Measurements from ENCODE around the gene ST6GALNAC3.

DNA sequence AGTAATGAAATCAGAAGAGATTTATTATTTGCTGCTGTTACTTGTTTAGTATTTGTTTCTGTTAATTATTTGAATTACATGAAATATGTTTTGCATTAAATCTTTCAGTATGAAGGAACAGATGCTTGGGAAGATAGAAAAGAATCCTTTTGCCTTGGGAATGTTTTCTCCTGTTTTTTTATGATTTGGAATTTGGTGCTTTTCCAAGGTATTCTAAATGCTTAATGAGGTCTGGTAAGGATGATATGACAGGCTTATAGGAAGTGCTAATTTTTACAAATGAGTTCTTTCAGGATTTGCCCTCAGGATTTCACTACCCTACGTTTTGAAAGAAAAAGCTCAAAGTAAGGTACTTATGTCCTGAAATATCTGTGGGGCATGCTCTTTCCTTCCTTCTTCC, 25.6 kb upstream of the ST6GALNAC3 start:
- TF ChIP-seq POLR2A (IDR thresholded peaks at IDR 0.05; ENCODE audit: borderline replicate concordance, extremely low read depth, insufficient read depth, insufficient read length) (no peak), CEBPB (IDR thresholded peaks at IDR 0.05; ENCODE audit: low read depth) (no peak), EZH2 (IDR thresholded peaks at IDR 0.05) (no peak), POLR2AphosphoS5 (IDR thresholded peaks at IDR 0.05; ENCODE audit: low read depth, low read length) (no peak)
- TF ChIP-seq, protein P1, sequence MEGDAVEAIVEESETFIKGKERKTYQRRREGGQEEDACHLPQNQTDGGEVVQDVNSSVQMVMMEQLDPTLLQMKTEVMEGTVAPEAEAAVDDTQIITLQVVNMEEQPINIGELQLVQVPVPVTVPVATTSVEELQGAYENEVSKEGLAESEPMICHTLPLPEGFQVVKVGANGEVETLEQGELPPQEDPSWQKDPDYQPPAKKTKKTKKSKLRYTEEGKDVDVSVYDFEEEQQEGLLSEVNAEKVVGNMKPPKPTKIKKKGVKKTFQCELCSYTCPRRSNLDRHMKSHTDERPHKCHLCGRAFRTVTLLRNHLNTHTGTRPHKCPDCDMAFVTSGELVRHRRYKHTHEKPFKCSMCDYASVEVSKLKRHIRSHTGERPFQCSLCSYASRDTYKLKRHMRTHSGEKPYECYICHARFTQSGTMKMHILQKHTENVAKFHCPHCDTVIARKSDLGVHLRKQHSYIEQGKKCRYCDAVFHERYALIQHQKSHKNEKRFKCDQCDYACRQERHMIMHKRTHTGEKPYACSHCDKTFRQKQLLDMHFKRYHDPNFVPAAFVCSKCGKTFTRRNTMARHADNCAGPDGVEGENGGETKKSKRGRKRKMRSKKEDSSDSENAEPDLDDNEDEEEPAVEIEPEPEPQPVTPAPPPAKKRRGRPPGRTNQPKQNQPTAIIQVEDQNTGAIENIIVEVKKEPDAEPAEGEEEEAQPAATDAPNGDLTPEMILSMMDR (IDR thresholded peaks at IDR 0.05 in 2 of 3, conservative IDR thresholded peaks at IDR 0.05 in 1 of 3; ENCODE audit: borderline replicate concordance in 1 of 3, insufficient read depth in 1 of 3, low read depth in 2 of 3, low read length in 2 of 3), result no peak
- TF ChIP-seq, protein P2, sequence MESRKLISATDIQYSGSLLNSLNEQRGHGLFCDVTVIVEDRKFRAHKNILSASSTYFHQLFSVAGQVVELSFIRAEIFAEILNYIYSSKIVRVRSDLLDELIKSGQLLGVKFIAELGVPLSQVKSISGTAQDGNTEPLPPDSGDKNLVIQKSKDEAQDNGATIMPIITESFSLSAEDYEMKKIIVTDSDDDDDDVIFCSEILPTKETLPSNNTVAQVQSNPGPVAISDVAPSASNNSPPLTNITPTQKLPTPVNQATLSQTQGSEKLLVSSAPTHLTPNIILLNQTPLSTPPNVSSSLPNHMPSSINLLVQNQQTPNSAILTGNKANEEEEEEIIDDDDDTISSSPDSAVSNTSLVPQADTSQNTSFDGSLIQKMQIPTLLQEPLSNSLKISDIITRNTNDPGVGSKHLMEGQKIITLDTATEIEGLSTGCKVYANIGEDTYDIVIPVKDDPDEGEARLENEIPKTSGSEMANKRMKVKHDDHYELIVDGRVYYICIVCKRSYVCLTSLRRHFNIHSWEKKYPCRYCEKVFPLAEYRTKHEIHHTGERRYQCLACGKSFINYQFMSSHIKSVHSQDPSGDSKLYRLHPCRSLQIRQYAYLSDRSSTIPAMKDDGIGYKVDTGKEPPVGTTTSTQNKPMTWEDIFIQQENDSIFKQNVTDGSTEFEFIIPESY (IDR thresholded peaks at IDR 0.05; ENCODE audit: extremely low read depth, insufficient replicate concordance, low read length), result no peak
- TF ChIP-seq, protein P3, sequence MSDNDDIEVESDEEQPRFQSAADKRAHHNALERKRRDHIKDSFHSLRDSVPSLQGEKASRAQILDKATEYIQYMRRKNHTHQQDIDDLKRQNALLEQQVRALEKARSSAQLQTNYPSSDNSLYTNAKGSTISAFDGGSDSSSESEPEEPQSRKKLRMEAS (IDR thresholded peaks at IDR 0.05), result no peak

All from HCT116 (cell line).